ENCODE data around the gene STOM. TPM values are rescaled to one million over a fixed set of nuclear protein-coding genes. Genes with fewer than 3 reads are reported as not detected.
A peak's percentile ranks its signal among the peaks of the same experiment; 100 is the strongest.

STOM gene
- polyA plus RNA-seq, 3 donors, result 23.8 to 66.9 (median 63.8) TPM

- H2AFZ ChIP-seq (ENCODE audit: insufficient read depth, low read depth, low read length, poor library complexity, severe bottlenecking), result no peak overlapping the region
- DNase-seq, result no peak
- intact Hi-C loops (cut with micrococcal nuclease), result no loop called here
- Mint-ChIP-seq H3K4me1 (peaks cover 15% of the 10 kb centered on the region), H3K9me3 (no peaks in the 10 kb centered on the region), H3K4me3 (no peak overlapping the region), H3K36me3 (peaks cover 55 to 57% of the 10 kb centered on the region in 2 donors), H3K27me3 (ENCODE audit: low read depth in 3 of 3) (peaks cover 6 to 11% (median 7%) of the 10 kb centered on the region in 3 donors), H3K27ac (peak overlapping the region in 2 of 7 donors; percentile 45 to 46)
- no peaks in the 10 kb centered on the region for H3K9me3 ChIP-seq (replicated peaks in 1 of 2; ENCODE audit: control insufficient read depth in 1 of 2, insufficient read depth in 1 of 2, low read length in 2 of 2)
- WGBS (ENCODE audit: insufficient coverage), result no CpG with 5 or more reads among the region's 3 CpGs
- no peak overlapping the region for H3K27ac ChIP-seq (ENCODE audit: low read depth in 1 of 2, low read length in 2 of 2)
- peaks cover 0 to 8% of the 10 kb centered on the region in 2 donors for H3K27me3 ChIP-seq (ENCODE audit: control insufficient read depth in 2 of 2, insufficient read depth in 2 of 2, low read length in 2 of 2)
- no peak overlapping the region for H3K4me2 ChIP-seq (replicated peaks; ENCODE audit: extremely low read depth, low read length, poor library complexity, severe bottlenecking)
- peaks cover 15 to 19% of the 10 kb centered on the region in 2 donors for H3K4me1 ChIP-seq (ENCODE audit: control insufficient read depth in 1 of 2, insufficient read depth in 2 of 2, low read length in 2 of 2)
- H3K79me2 ChIP-seq (ENCODE audit: insufficient read depth, low read length), result peaks cover 9% of the 10 kb centered on the region
- H3K36me3 ChIP-seq (replicated peaks in 1 of 2; ENCODE audit: control insufficient read depth in 1 of 2, insufficient read depth in 2 of 2, low read length in 2 of 2), result peaks cover 53 to 63% of the 10 kb centered on the region in 2 donors
- H3K9ac ChIP-seq (ENCODE audit: insufficient read depth, low read length, poor library complexity, severe bottlenecking), result no peak overlapping the region
- no peak for TF ChIP-seq CTCF (IDR thresholded peaks at IDR 0.05)
- H3K4me3 ChIP-seq (replicated peaks in 1 of 3; ENCODE audit: low read depth in 2 of 3, low read length in 3 of 3), result no peak overlapping the region
- H4K20me1 ChIP-seq (ENCODE audit: insufficient read depth, low read length), result peaks cover 8% of the 10 kb centered on the region
Measured at GRCh38 chr9:121303456-121304451, 66.3 kb downstream of the STOM start.

GRCh38 chr9:121302786-121303185 lies 67.3 kb downstream of the STOM start:
- no peak overlapping the region for H3K9ac ChIP-seq (ENCODE audit: insufficient read depth, low read length, poor library complexity, severe bottlenecking)
- no peak overlapping the region for H3K27ac ChIP-seq (ENCODE audit: low read depth in 1 of 2, low read length in 2 of 2)
- H3K79me2 ChIP-seq (ENCODE audit: insufficient read depth, low read length), result peaks cover 9% of the 10 kb centered on the region
- H3K4me3 ChIP-seq (replicated peaks in 1 of 3; ENCODE audit: low read depth in 2 of 3, low read length in 3 of 3), result no peak overlapping the region
- Mint-ChIP-seq H3K9me3 (no peaks in the 10 kb centered on the region), H3K27ac (no peak overlapping the region), H3K36me3 (peaks cover 46 to 49% of the 10 kb centered on the region in 2 donors), H3K27me3 (ENCODE audit: low read depth in 3 of 3) (peaks cover 6 to 13% (median 9%) of the 10 kb centered on the region in 3 donors), H3K4me1 (peaks cover 25% of the 10 kb centered on the region), H3K4me3 (no peak overlapping the region)
- no peak overlapping the region for H3K4me2 ChIP-seq (replicated peaks; ENCODE audit: extremely low read depth, low read length, poor library complexity, severe bottlenecking)
- TF ChIP-seq CTCF (IDR thresholded peaks at IDR 0.05), result no peak
- no peak overlapping the region for H2AFZ ChIP-seq (ENCODE audit: insufficient read depth, low read depth, low read length, poor library complexity, severe bottlenecking)
- peaks cover 10% of the 10 kb centered on the region for H4K20me1 ChIP-seq (ENCODE audit: insufficient read depth, low read length)
- peaks cover 46 to 53% of the 10 kb centered on the region in 2 donors for H3K36me3 ChIP-seq (replicated peaks in 1 of 2; ENCODE audit: control insufficient read depth in 1 of 2, insufficient read depth in 2 of 2, low read length in 2 of 2)
- no peaks in the 10 kb centered on the region for H3K9me3 ChIP-seq (replicated peaks in 1 of 2; ENCODE audit: control insufficient read depth in 1 of 2, insufficient read depth in 1 of 2, low read length in 2 of 2)
- no peak for DNase-seq
- intact Hi-C loops (cut with micrococcal nuclease), result no loop called here
- H3K4me1 ChIP-seq (ENCODE audit: control insufficient read depth in 1 of 2, insufficient read depth in 2 of 2, low read length in 2 of 2), result peaks cover 25 to 28% of the 10 kb centered on the region in 2 donors
- peaks cover 0 to 8% of the 10 kb centered on the region in 2 donors for H3K27me3 ChIP-seq (ENCODE audit: control insufficient read depth in 2 of 2, insufficient read depth in 2 of 2, low read length in 2 of 2)
- over 99% methylated on average over 13 of the region's 13 CpGs for WGBS (ENCODE audit: insufficient coverage)
